Activated naive CD8-positive, alpha-beta T cell treated with anti-CD3 and anti-CD28 coated beads, Interleukin-2, amount 50 U/mL, for 16 hours (primary cell): ENCODE measurements around the gene IFNLR1.

ENCODE experiments used
- DNase-seq: peaks from one replicate; pipeline ENCODE4 v3.0.0-alpha.2; 2020; ENCODE audit warnings: low read depth, low spot score

IFNLR1 gene

GRCh38 chr1:24122776-24123175 lies 64.3 kb downstream of the IFNLR1 start:
- DNase-seq = no peak

GRCh38 chr1:24121406-24121805 lies 65.7 kb downstream of the IFNLR1 start:
- no peak for DNase-seq

- no peak for DNase-seq
Observed at GRCh38 chr1:24120965-24121364, 66.1 kb downstream of the IFNLR1 start.

GRCh38 chr1:24119859-24120756 lies 67.0 kb downstream of the IFNLR1 start:
- DNase-seq = no peak

- DNase-seq = no peak
Observed at GRCh38 chr1:24119489-24119858, 67.6 kb downstream of the IFNLR1 start.

GRCh38 chr1:24118410-24119242 lies 68.5 kb downstream of the IFNLR1 start:
- DNase-seq = no peak

GRCh38 chr1:24117722-24118409 lies 69.2 kb downstream of the IFNLR1 start:
- no peak for DNase-seq

GRCh38 chr1:24117132-24117531 lies 70.0 kb downstream of the IFNLR1 start:
- no peak for DNase-seq

GRCh38 chr1:24114753-24115152 lies 72.3 kb downstream of the IFNLR1 start:
- no peak for DNase-seq

GRCh38 chr1:24113641-24114033 lies 73.5 kb downstream of the IFNLR1 start:
- no peak for DNase-seq

- DNase-seq = peak; percentile 18
Observed at GRCh38 chr1:24111996-24112779, 74.9 kb downstream of the IFNLR1 start, which contains the start of gene MYOM3. MYOM3 (minus strand) TSS chr1:24112135; CDS start chr1:24108636, 3,499 bp downstream.

GRCh38 chr1:24111262-24111995 lies 75.7 kb downstream of the IFNLR1 start:
- no peak for DNase-seq

GRCh38 chr1:24110642-24111261 lies 76.3 kb downstream of the IFNLR1 start:
- no peak for DNase-seq

- no peak for DNase-seq
Observed at GRCh38 chr1:24109686-24110475, 77.2 kb downstream of the IFNLR1 start.

GRCh38 chr1:24109166-24109483 lies 78.0 kb downstream of the IFNLR1 start:
- DNase-seq = no peak

- DNase-seq = no peak
Observed at GRCh38 chr1:24108334-24109165, 78.5 kb downstream of the IFNLR1 start.

- DNase-seq = no peak
Observed at GRCh38 chr1:24107462-24108138, 79.5 kb downstream of the IFNLR1 start.
